Ovary (tissue), 9 donors: Measurements from ENCODE around the gene ATF7. TPM values are rescaled to one million over a fixed set of nuclear protein-coding genes. Genes with fewer than 3 reads are reported as not detected.
A peak's percentile ranks its signal among the peaks of the same experiment; 100 is the strongest.

Experiments
- DNase-seq, 5 donors: peaks; one replicate each; pipeline ENCODE4 v3.0.0-alpha.2; 2019 to 2020
- H3K27ac ChIP-seq, 2 donors: fragments of 200-600 bp; one replicate each; pipeline versions ENCODE4 v1.5.1 to v1.8.0; 2019 to 2022
- H3K27me3 ChIP-seq: fragments of 200-600 bp; one replicate; pipeline ENCODE4 v1.8.0; 2022
- H3K36me3 ChIP-seq: fragments of 200-600 bp; sonication (generic); one replicate; pipeline ENCODE4 v1.5.1; 2019
- H3K4me1 ChIP-seq: one replicate; pipeline ENCODE4 v1.8.1; 2013; ENCODE audit warnings: mild to moderate bottlenecking, moderate library complexity; ENCODE audit not compliant: insufficient read depth
- H3K4me3 ChIP-seq: fragments of 200-600 bp; sonication (generic); one replicate; pipeline ENCODE4 v1.5.1; 2017
- H3K9me3 ChIP-seq, 2 donors: fragments of 200-600 bp in 1 of 2; sonication (generic) in 1 of 2; one replicate each; pipeline versions ENCODE4 v1.5.1 to v1.8.1; 2013 to 2019; ENCODE audit warnings: mild to moderate bottlenecking in 1 of 2, moderate library complexity in 1 of 2
- CTCF ChIP-seq, 3 donors: fragments of 450-650 bp in 2 of 3; fragments of 200-600 bp in 1 of 3; IDR thresholded peaks; one replicate each; pipeline versions ENCODE4 v1.5.1 to v1.8.0; 2016 to 2022; ENCODE audit warnings: antibody characterized with exemption in 3 of 3, mild to moderate bottlenecking in 1 of 3
- EP300 ChIP-seq: sonication (generic); formaldehyde crosslinking; IDR thresholded peaks from one replicate; pipeline ENCODE4 v1.6.1; 2017; ENCODE audit warnings: antibody characterized with exemption
- POLR2A ChIP-seq: fragments of 450-650 bp; IDR thresholded peaks from one replicate; pipeline ENCODE4 v1.6.1; 2017; ENCODE audit warnings: antibody characterized with exemption, mild to moderate bottlenecking, moderate library complexity
- WGBS, 3 donors: extraction: QIAGEN DNeasy Blood & Tissue Kit in 1 of 3; methylation state at CpG; one replicate each; pipeline versions ENCODE4 v1.1.5 to v1.1.7; 2013 to 2017; 5-methylcytosine and 5-hydroxymethylcytosine counted together
- intact Hi-C, 4 donors: fragments of 100-400 bp; cut with DNase I; formaldehyde crosslinking; loops; one replicate each; pipeline versions ENCODE4 v1.11.0 to v1.15.1; 2022 to 2023
- polyA plus RNA-seq, 2 donors: library from polyadenylated mRNA; stranded (reverse); fragments of 200-250 nt in 1 of 2; fragments of 350-450 nt in 1 of 2; fragmentation: Illumina TruSeq in 1 of 2; extraction: RNeasy Lipid Tissue Mini Kit (QIAGEN cat#74804) in 1 of 2; gene quantifications; one replicate each; pipeline ENCODE4 v1.2.3, GENCODE V29; 2013 to 2014
- total RNA-seq, 7 donors: library from RNA; depleted of rRNA in 2 of 7; stranded (reverse); fragments of >200 nt in 2 of 7; fragmentation: NEBNext Ultra II Directional in 3 of 7; extraction: Animal tissue kit (Norgen Biotek cat#: 25700) in 3 of 7; gene quantifications; one replicate each; pipeline versions ENCODE4 v1.1.0 to v1.2.4, GENCODE V29; 2016 to 2023
- donor health status: DM: no; HTN: no; CAD: no; lungs with moderate emphysema.
- donor health status: DM: no; HTN: no; CAD: no.
- donor health status: Bipolar disorder and iron deficiency.
- donor health status: DM: yes; HTN: yes; CAD: no.
- donor health status: DM: no; HTN: no; CAD: no.
- donor health status: DM: yes; HTN: yes; CAD: no.

The ATF7 gene
- total and polyA plus RNA-seq, 9 donors: 19.8 to 68.5 (median 41.3) TPM

DNA sequence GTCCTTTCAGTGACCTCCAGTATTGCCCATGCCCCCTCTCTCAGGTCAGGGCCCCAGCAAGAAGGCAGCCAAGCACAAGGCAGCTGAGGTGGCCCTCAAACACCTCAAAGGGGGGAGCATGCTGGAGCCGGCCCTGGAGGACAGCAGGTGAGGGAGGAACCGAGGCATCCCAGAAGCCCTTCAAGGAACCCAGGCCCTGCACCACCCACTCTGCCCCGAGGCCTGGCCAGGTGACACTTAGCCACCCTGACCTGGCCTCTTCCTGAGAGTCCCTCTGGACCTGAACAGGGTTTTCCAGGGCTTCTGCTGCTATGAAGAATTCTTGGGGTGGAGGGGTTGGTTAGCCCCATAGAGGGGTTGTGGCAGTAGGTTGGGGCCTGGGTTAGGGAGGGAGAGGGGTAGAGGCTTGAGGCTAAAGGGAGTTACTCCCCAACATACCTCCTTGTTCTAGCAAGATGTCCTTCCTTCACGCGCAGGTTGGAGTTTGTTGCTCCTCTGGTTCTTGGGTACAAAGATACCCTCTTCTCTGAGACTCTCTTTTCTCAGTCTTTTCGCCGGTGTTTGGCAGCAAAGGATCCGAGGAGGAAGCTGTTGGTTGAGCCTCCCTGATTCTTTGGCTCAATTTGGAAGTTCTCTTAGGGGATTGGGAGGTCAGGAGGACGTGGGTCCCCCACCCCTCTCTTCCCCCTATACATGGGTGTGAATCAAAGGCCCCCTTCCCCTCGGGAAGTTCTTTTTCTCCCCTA, 123.0 kb downstream of the ATF7 start:
- Histone ChIP-seq H3K9me3 (no peaks in the 10 kb centered on the region), H3K36me3 (no peaks in the 10 kb centered on the region), H3K4me3 (no peak overlapping the region), H3K27ac (peak overlapping the region; percentile 37 to 99), H3K4me1 (peaks cover 20% of the 10 kb centered on the region), H3K27me3 (no peaks in the 10 kb centered on the region)
- 56 to 62% (median 61%) methylated on average over 10 of the region's 10 CpGs for WGBS, 3 donors
- DNase-seq: peak in 4 of 5 donors; percentile 37 to 52 (median 48)
- intact Hi-C loops: loop anchor here (5.0 to 10.0 kb wide), 4 partner anchors 61 to 286 kb away; partner anchors contain the start of genes AAAS (in 4 of the 4) and PRR13 (in 1 of the 4)
- no peak for TF ChIP-seq CTCF (IDR thresholded peaks at IDR 0.05)
- TF ChIP-seq POLR2A: no peak
- TF ChIP-seq EP300: no peak

DNA sequence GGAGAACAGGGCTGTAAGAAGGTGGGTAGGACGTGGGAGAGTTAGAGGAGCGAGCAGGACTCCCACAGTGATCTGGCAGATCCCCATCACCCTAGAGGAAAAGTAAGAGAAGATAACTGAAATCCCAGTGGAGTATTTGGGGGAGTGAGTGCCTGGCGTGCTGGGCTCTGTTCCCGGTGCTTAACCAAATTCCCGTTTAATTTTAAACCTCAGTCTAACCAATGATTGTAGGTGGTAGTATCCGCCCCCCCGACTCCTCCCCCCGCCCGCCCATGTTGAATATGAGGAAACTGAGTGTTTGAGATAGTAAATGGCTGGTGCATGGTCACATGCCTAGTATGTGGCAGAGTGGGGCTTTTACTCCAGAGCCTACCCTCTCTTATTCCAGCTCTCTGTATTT, 123.9 kb downstream of the ATF7 start:
- no peaks in the 10 kb centered on the region for H3K27me3 ChIP-seq
- peaks cover 20% of the 10 kb centered on the region for H3K4me1 ChIP-seq
- no peaks in the 10 kb centered on the region for H3K9me3 ChIP-seq
- peak overlapping the region; percentile 37 to 99 for H3K27ac ChIP-seq
- intact Hi-C loops: loop anchor here (5.0 to 10.0 kb wide), 4 partner anchors 60 to 285 kb away; partner anchors contain the start of genes AAAS (in 4 of the 4) and PRR13 (in 1 of the 4)
- WGBS, 3 donors: 7 to 11% (median 10%) methylated on average over 9 of the region's 9 CpGs
- H3K4me3 ChIP-seq: no peak overlapping the region
- DNase-seq: peak; percentile 40 to 72 (median 50)
- H3K36me3 ChIP-seq: no peaks in the 10 kb centered on the region
- TF ChIP-seq EP300 (no peak), CTCF (IDR thresholded peaks at IDR 0.05) (no peak), POLR2A (no peak)

GRCh38 chr12:53501615-53502181, 124.5 kb downstream of the ATF7 start:
- Histone ChIP-seq H3K36me3 (no peaks in the 10 kb centered on the region), H3K9me3 (no peaks in the 10 kb centered on the region), H3K27me3 (no peaks in the 10 kb centered on the region), H3K4me3 (peak overlapping the region; percentile 75), H3K4me1 (peaks cover 20% of the 10 kb centered on the region), H3K27ac (peak overlapping the region; percentile 86 to 99)
- peak in 3 of 5 donors; percentile 46 to 95 (median 61) for DNase-seq
- peak in 1 of 3 donors; percentile 8 for TF ChIP-seq CTCF (IDR thresholded peaks at IDR 0.05)
- no peak for TF ChIP-seq POLR2A
- WGBS, 3 donors: 20 to 42% (median 26%) methylated on average over 9 to 10 of the region's 10 CpGs
- intact Hi-C loops: loop anchor here (2.0 to 10.0 kb wide), 5 partner anchors 49 to 284 kb away; partner anchors contain the start of genes AAAS (in 4 of the 4), PCBP2 (in 2 of the 4) and PRR13 (in 1 of the 4)

DNA sequence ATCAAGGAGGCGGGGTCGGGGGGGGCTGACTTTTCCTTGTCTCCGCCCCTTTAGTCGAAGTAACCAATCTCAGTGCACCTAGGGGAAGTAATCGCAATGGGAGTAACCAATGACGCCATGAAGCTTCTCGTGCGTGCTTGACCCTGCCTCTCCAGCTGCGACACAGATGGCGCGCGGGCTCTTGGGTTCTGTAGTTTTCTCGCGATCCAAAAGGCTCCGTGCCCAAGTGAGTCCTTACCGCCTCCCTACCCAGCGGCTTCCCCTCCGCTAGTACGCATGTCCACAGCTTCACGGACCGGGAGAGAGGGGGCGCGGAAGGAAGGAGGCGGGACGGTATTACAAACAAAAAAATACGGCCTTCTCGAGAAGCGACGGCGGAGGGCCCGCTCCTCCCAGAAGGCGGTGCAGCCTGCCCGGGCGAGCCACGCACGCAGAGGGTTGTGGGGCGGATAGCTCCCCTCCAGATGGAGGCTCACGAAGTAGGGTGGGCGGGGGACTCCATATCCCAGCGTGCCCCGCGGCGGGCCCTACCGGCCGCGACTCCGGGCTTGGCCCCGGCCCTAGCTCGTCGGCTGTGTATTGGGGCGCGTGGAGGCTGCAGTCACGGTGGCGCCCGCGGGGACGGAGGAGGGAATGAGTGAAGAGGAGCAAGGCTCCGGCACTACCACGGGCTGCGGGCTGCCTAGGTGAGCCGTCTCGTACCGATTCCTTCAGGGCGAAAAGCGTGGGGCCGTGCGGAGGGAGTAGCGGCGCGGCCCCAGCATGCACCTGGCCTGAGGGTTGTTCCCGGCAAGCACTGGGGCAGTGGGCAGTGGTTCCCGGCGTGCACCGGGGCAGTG, 125.2 kb downstream of the ATF7 start, which contains the start of gene TARBP2:
TARBP2 (plus strand) TSS at position 508 of the 839 bp plus-strand sequence; CDS start at position 634, 126 bp downstream.
- Histone ChIP-seq H3K4me1 (peaks cover 23% of the 10 kb centered on the region), H3K27me3 (no peaks in the 10 kb centered on the region), H3K27ac (peak within 1 kb of the TSS; percentile 86 to 99), H3K4me3 (peak within 1 kb of the TSS; percentile 75), H3K9me3 (no peaks in the 10 kb centered on the region), H3K36me3 (no peaks in the 10 kb centered on the region)
- TF ChIP-seq POLR2A: peak; percentile 65
- TF ChIP-seq CTCF (IDR thresholded peaks at IDR 0.05): peak in 1 of 3 donors; percentile 7
- TF ChIP-seq EP300: peak; percentile 51
- DNase-seq: peak; percentile 97 to 100 (median 99)
- intact Hi-C loops: loop anchor here (2.0 to 10.0 kb wide), 5 partner anchors 48 to 284 kb away; partner anchors contain the start of genes AAAS (in 4 of the 4), PCBP2 (in 2 of the 4) and PRR13 (in 1 of the 4)
- WGBS, 3 donors: 0 to 1% (median 0%) methylated on average over 71 to 74 of the region's 74 CpGs
